Panc1 (cell line): ENCODE measurements around the gene FARP1. TPM values are rescaled to one million over a fixed set of nuclear protein-coding genes. Genes with fewer than 3 reads are reported as not detected.

Source experiments
- ATAC-seq: fragments of 200-7000 bp; cut with Tn5 transposase; 2 replicates; pipeline ENCODE4 v1.9.1; 2020; ENCODE audit warnings: mild to moderate bottlenecking, moderate library complexity
- BruUV-seq: library from RNA; stranded (reverse); fragments of 400-500 nt; replicated peaks from 2 replicates; lab custom pipeline; 2021; lab: Mats Ljungman, UMichigan
- CTCF ChIA-PET: fragments of 300-600 bp; sonication (Branson Sonifier 250); formaldehyde crosslinking; loops from one replicate; lab custom pipeline; 2022; ENCODE audit warnings: antibody characterized with exemption; lab: Charles Lee
- POLR2A ChIA-PET: fragments of 300-600 bp; sonication (Branson Sonifier 250); formaldehyde crosslinking; loops from one replicate; lab custom pipeline; 2022; ENCODE audit warnings: antibody characterized with exemption; lab: Charles Lee
- DNase-seq: peaks from one replicate; pipeline ENCODE4 v3.0.0-alpha.2; 2010; ENCODE audit warnings: low read depth, low spot score
- H3K27ac ChIP-seq: 2 replicates; pipeline ENCODE4 v1.5.1; 2011; ENCODE audit warnings: mild to moderate bottlenecking, low read length, inconsistent platforms
- H3K27me3 ChIP-seq: fragments of 200-500 bp; sonication (Bioruptor generic); 2 replicates; pipeline ENCODE4 v1.6.0; 2014; ENCODE audit warnings: low read length, inconsistent platforms; ENCODE audit not compliant: control insufficient read depth, insufficient read depth
- H3K36me3 ChIP-seq: fragments of 200-500 bp; sonication (Bioruptor generic); 2 replicates; pipeline ENCODE4 v1.5.1; 2014; ENCODE audit warnings: inconsistent platforms, mild to moderate bottlenecking, low read length, moderate library complexity; ENCODE audit not compliant: control insufficient read depth, insufficient read depth
- H3K4me1 ChIP-seq: 2 replicates; pipeline ENCODE4 v1.5.1; 2011; ENCODE audit warnings: inconsistent platforms, mild to moderate bottlenecking, low read length, moderate library complexity; ENCODE audit not compliant: control insufficient read depth, insufficient read depth
- H3K4me3 ChIP-seq, 2 experiments: 2 replicates each; pipeline ENCODE4 v1.5.1; 2011 to 2012; ENCODE audit warnings: low read depth in 2 of 2, low read length in 2 of 2, mild to moderate bottlenecking in 2 of 2, inconsistent platforms in 1 of 2, moderate library complexity in 1 of 2
- H3K9me3 ChIP-seq: fragments of 200-500 bp; sonication (Bioruptor generic); 2 replicates; pipeline ENCODE4 v1.5.1; 2014; ENCODE audit warnings: low read depth, mild to moderate bottlenecking, inconsistent platforms, low read length, moderate library complexity; ENCODE audit not compliant: control insufficient read depth, insufficient read depth
- CTCF ChIP-seq: fragments of 450-650 bp; IDR thresholded peaks from 2 replicates; pipeline ENCODE4 v1.5.1; 2017; ENCODE audit warnings: mild to moderate bottlenecking
- POLR2AphosphoS5 ChIP-seq: IDR thresholded peaks from 2 replicates; pipeline ENCODE4 v1.6.1; 2012; ENCODE audit warnings: mild to moderate bottlenecking, low read depth, low read length, moderate library complexity
- REST ChIP-seq, 2 experiments: IDR thresholded peaks; 2 replicates each; pipeline ENCODE4 v1.6.1; 2011 to 2012; ENCODE audit warnings: low read depth in 2 of 2, control low read depth in 1 of 2, low read length in 1 of 2, mild to moderate bottlenecking in 1 of 2, moderate library complexity in 1 of 2; ENCODE audit not compliant: insufficient read depth in 1 of 2
- SIN3A ChIP-seq: IDR thresholded peaks from 2 replicates; pipeline ENCODE4 v1.6.1; 2012; ENCODE audit warnings: low read depth, mild to moderate bottlenecking, low read length, moderate library complexity, borderline replicate concordance; ENCODE audit not compliant: insufficient read depth
- TCF7L2 ChIP-seq: IDR thresholded peaks from 2 replicates; pipeline ENCODE4 v1.6.1; 2011; ENCODE audit warnings: mild to moderate bottlenecking, low read depth, low read length, inconsistent platforms
- in situ Hi-C: cut with HindIII; loops from 2 replicates; pipeline ENCODE4 v1.10.0; 2016; ENCODE audit warnings: low sequenced_read_pairs, low pct_unique_long_range_greater_than_20kb
- intact Hi-C: fragments of 100-400 bp; cut with micrococcal nuclease; formaldehyde crosslinking; loops from one replicate; pipeline ENCODE4 v1.10.0; 2022; ENCODE audit not compliant: unreplicated experiment
- total RNA-seq: library from RNA; stranded (reverse); gene quantifications from one replicate; pipeline ENCODE4 v1.2.1, GENCODE V29; 2021; ENCODE audit not compliant: unreplicated experiment

The FARP1 gene
- total RNA-seq, 1 experiment from 2014 or later = 61.9 TPM

GRCh38 chr13:98141091-98141490, 1.8 kb upstream of the FARP1 start:
- Histone ChIP-seq H3K27me3 (no peaks in the 10 kb centered on the region), H3K4me1 (peaks cover 12% of the 10 kb centered on the region; the same call in 1 of the 2 replicates), H3K36me3 (no peaks in the 10 kb centered on the region), H3K4me3 (no peak overlapping the region), H3K9me3 (no peaks in the 10 kb centered on the region), H3K27ac (no peak overlapping the region)
- CTCF ChIA-PET = no interaction called here
- TF ChIP-seq CTCF = no peak
- no peak for TF ChIP-seq REST (IDR thresholded peaks at IDR 0.05; ENCODE audit: insufficient read depth in 1 of 2, low read depth in 2 of 2, low read length in 1 of 2)
- TF ChIP-seq SIN3A = no peak
- no peak for TF ChIP-seq TCF7L2
- DNase-seq (no peak), ATAC-seq (no peak)
- BruUV-seq = no TSS peak
- POLR2A ChIA-PET = no interaction called here
- in situ Hi-C loops (loop anchor here (25.0 kb wide), 1 partner anchor 271 kb away; no protein-coding TSS in a partner anchor), intact Hi-C loops (loop anchor here (10.0 kb wide), 1 partner anchor 524 kb away; no protein-coding TSS in a partner anchor)

- DNase-seq (no peak), ATAC-seq (no peak)
- no peaks in the 10 kb centered on the region for H3K9me3 ChIP-seq
- in situ Hi-C loops = loop anchor here (25.0 kb wide), 1 partner anchor 271 kb away; no protein-coding TSS in a partner anchor
- intact Hi-C loops = loop anchor here (10.0 kb wide), 1 partner anchor 523 kb away; no protein-coding TSS in a partner anchor
- BruUV-seq = no TSS peak
- TF ChIP-seq CTCF (no peak), POLR2AphosphoS5 (no peak), SIN3A (no peak), REST (IDR thresholded peaks at IDR 0.05; ENCODE audit: insufficient read depth in 1 of 2, low read depth in 2 of 2, low read length in 1 of 2) (no peak), TCF7L2 (no peak)
- H3K27me3 ChIP-seq = no peaks in the 10 kb centered on the region
- POLR2A ChIA-PET = no interaction called here
- H3K27ac ChIP-seq = peak overlapping the region; percentile 44; the same call in 1 of the 2 replicates
- no peaks in the 10 kb centered on the region for H3K36me3 ChIP-seq
- CTCF ChIA-PET = no interaction called here
- H3K4me1 ChIP-seq = peaks cover 15% of the 10 kb centered on the region; the same call in 1 of the 2 replicates
- peak overlapping the region; percentile 62 to 69 for H3K4me3 ChIP-seq
These were observed 1.1 kb upstream of the FARP1 start for GRCh38 chr13:98141509-98142379.
